CD4-positive, alpha-beta T cell treated with Interferon alpha-2 for 1 hour (primary cell): ENCODE results near the gene AFM.

Experiments
- DNase-seq, 2 donors: peaks; one replicate each; pipeline ENCODE4 v3.0.0-alpha.2; 2020 to 2022

The AFM gene

DNA sequence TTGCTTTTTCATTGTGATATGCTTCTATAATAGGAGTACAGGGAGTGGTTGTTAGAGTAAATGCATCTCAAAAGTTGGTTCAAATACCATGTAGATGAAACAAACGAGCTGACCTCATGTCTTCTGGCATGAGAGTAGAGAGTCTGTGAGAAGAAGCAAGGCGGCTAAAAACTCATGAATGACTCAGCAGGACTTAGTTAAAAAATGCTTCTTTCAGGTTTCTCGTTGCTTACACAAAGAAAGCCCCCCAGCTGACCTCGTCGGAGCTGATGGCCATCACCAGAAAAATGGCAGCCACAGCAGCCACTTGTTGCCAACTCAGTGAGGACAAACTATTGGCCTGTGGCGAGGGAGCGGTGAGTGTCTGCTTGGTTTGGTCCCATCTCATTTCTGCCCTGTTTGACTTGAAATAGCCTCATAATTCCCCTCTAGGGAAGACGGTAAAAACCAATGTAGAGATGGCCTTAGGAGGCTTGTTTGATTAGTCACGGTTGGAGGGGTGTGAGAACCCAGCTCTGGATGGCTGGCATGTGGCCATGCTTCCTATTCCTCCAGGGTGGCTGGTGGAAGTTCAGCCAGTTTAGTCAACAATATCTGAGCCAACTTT lies 31.0 kb upstream of the AFM start:
- DNase-seq = no peak

GRCh38 chr4:73451404-73451803 lies 30.1 kb upstream of the AFM start:
- DNase-seq = no peak

GRCh38 chr4:73451981-73452747 lies 29.4 kb upstream of the AFM start:
- DNase-seq = no peak

GRCh38 chr4:73452953-73453700 lies 28.4 kb upstream of the AFM start:
- no peak for DNase-seq

DNA sequence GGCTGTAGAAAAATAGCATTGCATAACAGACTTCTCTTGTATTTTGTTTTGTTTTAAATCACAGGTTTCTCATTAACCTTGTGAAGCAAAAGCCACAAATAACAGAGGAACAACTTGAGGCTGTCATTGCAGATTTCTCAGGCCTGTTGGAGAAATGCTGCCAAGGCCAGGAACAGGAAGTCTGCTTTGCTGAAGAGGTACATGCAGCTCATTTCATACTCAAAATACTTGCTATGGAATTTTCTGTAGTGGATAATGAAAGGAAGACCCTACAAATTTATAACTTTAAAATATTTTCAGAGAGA lies 27.9 kb upstream of the AFM start:
- no peak for DNase-seq

DNA sequence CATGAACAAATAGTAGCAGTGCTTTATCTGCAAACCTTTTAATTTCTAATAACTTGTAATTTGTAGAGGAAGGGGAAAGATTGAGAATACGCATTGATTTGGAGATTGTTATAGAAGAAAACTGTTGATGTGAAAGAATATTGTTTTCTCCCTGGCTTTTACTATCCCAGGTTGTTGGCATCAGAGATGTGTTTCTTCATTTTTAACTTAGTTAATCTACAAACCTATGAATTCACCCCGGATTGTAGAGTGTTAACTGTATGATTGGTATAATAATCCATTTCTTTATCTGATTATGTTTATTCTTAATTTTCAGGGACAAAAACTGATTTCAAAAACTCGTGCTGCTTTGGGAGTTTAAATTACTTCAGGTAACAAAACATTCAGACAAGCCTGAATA lies 26.6 kb upstream of the AFM start:
- DNase-seq = no peak

DNA sequence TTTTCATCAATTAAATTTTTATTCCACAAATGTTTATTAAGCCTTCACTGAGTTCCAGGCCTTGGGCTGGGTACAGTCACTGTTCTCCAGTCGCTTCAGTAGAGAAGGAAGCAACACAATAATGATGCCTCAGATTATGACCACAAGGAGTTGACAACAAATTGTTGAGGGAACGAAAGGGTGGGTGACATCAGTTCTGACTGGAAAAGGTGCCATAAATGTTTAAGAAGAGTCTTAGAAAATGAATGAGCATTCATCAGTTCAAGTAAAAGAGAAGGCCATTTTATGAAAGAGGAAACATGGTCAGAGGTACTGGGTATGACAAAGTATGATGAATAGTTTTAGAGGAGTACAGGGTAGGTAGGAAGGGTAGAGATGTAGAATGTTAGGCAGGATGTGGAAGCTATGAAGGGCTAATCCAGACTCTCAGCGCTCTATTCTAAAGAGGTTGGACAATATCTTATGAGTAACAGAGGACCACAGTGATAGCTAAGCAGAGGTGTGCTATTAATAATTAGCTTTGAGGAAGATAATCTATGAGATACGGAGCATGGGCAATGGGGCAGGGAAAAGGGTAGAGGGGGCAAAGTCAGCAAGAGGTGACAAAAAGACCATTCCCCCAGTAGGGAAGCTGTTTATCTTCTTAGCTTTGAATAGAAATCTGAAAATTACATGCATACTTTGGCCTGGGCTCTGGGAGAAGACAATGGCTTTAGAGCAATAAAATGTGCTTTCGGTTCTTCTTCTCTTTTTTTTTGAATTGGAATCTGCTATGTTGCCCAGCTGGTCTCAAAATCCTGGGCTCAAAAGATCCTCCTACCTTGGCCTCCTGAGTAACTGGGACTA lies 25.1 kb upstream of the AFM start:
- DNase-seq = no peak

GRCh38 chr4:73458184-73459047 lies 23.1 kb upstream of the AFM start:
- DNase-seq = no peak

- DNase-seq = no peak
Measured at GRCh38 chr4:73459048-73459421, 22.5 kb upstream of the AFM start.

DNA sequence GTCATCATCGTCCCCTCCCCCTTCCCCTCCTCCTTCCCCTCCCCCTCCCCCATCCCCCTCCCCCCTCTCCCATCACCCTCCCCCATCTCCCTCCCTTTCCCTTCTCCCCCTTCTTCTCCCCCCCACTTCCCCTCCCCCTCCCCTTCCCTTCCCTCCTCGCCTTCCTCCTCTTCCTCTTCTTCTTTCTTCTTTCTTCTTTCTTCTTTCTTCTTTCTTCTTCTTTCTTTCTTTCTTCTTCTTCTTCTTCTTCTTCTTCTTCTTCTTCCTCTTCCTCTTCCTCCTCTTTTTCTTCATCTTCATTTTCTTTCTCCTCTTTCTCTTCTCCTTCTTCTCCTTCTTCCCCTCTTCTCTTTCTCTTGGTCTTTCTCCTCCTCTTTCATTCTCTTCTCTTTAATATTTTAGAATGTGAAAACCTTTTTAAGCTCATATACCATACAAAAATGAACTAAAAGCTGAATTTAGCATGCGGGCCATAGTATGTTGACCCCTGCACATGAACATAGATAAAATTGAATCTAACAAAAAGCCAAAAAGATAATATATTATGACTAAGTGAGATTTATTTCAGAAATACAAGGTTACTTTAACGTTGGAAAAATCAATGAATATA lies 20.5 kb upstream of the AFM start:
- no peak for DNase-seq

DNA sequence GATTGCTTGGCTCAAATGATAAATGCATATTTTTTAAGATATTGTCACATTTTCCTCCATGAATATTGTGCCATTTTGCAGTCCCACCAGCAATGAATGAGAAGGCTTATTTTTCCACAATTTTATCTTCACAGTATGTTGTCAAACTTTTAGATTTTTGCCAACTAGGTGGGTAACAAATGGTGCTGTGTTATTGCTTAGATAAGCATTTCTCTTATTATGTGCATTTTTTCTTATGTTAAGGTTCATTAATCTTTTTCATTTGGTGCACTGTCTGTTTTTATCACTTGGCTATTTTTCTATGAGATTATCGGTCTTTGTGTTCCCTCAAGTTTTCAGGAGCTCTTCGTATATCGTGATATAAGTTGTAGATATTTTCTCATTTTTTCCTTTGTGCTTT lies 13.4 kb upstream of the AFM start:
- no peak for DNase-seq

GRCh38 chr4:73470728-73471127 lies 10.8 kb upstream of the AFM start:
- DNase-seq = no peak

DNA sequence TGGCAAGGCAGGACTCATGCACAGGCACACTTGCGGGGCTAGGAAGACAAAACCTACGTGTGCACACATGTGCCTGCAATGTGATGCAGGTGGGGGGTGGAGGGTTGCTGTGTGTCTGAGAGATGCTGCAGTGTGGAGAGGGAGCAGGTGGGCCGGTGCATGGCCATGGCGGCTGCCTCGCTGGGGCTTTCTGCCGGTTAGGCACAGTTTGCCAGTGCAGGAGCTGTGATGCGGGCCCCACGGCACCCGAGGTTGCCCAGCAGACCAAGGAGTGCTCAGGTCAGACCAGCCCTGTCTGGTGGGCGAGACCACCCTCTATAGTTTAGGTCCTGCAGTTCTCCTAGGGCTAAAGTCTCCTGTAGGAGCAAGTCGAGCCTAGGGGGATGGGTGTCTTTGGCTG lies 4.4 kb upstream of the AFM start:
- no peak for DNase-seq

GRCh38 chr4:73479323-73479722 lies 2.2 kb upstream of the AFM start:
- no peak for DNase-seq

- no peak for DNase-seq
Measured at GRCh38 chr4:73485085-73485484, 3.5 kb downstream of the AFM start.

GRCh38 chr4:73485596-73485995 lies 4.1 kb downstream of the AFM start:
- no peak for DNase-seq

- DNase-seq = no peak
Measured at GRCh38 chr4:73486497-73486896, 5.0 kb downstream of the AFM start.

GRCh38 chr4:73487233-73487632 lies 5.7 kb downstream of the AFM start:
- no peak for DNase-seq

DNA sequence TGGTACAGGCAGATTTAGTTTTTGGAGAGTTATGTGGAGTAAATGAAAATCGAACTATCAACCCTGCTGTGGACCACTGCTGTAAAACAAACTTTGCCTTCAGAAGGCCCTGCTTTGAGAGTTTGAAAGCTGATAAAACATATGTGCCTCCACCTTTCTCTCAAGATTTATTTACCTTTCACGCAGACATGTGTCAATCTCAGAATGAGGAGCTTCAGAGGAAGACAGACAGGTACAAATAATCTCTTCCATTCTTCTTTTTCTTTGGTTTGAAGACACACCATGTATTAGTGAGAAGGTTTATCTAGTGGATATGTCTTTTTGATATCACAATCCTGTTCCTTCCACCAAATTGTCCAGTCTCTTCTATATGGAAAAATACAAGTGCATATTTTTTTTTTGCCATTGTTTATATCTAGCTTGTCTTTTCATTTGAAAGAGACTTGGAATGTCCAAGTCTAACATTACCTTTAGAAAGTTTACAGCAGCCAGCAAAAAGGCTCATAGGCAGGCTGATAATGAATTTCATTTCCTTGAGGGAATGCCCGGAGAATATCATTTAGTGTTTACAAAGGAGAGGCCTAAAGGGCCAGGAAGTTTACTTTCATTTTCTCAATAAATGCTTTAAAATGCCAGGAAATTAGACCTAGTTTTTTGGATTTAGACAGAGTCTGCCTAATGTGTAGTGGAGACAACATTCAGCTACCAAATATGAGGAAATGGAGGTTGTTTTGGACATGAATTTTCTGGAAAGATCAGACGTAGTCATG lies 18.6 kb downstream of the AFM start:
- no peak for DNase-seq

DNA sequence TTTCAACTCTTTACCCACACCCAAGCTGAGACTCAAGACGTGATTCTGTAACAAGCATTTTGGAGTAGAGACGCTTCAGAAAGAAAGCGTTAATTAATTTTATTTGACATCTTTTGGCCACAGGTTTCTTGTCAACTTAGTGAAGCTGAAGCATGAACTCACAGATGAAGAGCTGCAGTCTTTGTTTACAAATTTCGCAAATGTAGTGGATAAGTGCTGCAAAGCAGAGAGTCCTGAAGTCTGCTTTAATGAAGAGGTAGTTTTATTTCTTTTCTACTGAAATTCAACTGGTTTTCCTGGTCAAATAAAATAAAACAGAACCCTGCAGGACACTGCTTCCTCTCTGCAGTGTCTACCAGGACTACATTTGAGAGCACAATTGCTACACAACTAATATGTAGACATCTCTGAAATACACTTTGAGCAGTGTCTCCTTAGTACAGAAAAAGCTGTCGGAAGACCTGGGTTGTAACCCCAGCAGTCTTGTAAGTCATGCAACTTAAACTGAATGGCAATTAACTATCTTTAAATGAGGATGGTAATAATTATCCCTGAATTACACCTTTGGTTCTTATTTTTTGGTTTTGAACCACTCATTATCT lies 20.2 kb downstream of the AFM start:
- DNase-seq = no peak

DNA sequence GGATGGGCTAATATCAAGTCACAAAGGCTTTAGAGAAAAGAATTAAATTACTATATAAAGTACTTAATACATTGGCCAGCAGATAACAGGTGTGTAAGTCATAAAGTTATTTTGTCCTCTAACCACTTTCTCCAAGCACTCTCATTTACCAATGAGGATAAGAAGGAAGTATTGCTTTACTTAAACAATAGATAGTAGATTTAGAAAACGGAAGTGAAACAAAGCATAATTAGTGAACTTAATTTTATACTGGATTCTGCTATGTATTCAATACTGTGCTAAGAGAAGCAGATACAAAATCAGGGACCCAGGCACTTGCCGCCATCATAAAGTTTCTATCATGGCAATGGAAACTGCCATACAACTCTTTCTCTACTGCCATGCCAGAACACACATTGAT lies 24.0 kb downstream of the AFM start:
- no peak for DNase-seq
